ENCODE results near the gene MYORG. TPM values are rescaled to one million over a fixed set of nuclear protein-coding genes. Genes with fewer than 3 reads are reported as not detected.

Gene MYORG
- total RNA-seq, 1 donor from 2014 or later: 6.6 TPM

DNA sequence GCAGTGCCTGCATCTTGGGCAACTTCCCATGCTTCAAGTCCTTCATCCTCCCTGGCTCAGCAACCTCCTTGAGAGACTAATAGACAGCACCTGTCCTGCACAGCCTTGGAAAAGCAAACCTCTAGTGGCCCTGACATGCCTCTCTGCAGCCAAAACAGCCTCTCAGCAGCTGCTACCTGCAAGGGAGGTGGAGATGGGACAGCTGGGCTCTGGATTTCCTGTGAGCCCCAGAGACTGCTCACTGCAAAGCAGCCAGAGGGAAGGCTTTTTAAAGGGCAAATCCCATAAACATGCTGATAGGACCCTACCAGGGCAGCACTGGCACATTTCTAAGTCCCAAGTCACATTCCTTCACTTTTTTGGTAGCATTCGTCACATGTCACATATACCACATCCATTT, 31.5 kb upstream of the MYORG start:
- DNase-seq (ENCODE audit: low read depth): no peak
- TF ChIP-seq CTCF (conservative IDR thresholded peaks at IDR 0.05; ENCODE audit: low read depth, low read length): no peak
- H3K4me3 ChIP-seq (ENCODE audit: low read depth, low read length): no peak overlapping the region

- no peak overlapping the region for H3K4me3 ChIP-seq (ENCODE audit: low read depth, low read length)
- no peak for DNase-seq (ENCODE audit: low read depth)
- no peak for TF ChIP-seq CTCF (conservative IDR thresholded peaks at IDR 0.05; ENCODE audit: low read depth, low read length)
Observed at GRCh38 chr9:34406219-34406618, 29.5 kb upstream of the MYORG start.

DNA sequence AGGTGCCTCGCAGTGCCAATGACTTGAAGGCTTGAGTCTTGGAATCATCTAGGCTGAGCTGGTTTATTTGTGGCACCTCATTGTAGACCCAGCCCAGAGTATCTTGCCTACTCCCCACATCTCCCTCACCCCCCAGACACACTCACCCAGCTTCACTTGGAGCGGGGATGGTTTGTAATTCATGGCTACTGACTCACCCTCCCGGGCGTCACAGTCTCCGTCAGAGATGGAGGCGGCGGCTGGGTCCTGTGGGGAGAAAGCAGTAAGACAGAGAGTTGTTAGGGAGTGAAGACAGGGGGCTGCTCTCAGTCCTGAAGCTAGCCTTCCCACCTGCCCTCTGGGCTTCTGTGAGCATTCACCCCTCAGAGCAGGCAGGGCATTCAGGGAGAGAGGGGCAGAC, 29.0 kb upstream of the MYORG start:
- TF ChIP-seq CTCF (conservative IDR thresholded peaks at IDR 0.05; ENCODE audit: low read depth, low read length): no peak

DNA sequence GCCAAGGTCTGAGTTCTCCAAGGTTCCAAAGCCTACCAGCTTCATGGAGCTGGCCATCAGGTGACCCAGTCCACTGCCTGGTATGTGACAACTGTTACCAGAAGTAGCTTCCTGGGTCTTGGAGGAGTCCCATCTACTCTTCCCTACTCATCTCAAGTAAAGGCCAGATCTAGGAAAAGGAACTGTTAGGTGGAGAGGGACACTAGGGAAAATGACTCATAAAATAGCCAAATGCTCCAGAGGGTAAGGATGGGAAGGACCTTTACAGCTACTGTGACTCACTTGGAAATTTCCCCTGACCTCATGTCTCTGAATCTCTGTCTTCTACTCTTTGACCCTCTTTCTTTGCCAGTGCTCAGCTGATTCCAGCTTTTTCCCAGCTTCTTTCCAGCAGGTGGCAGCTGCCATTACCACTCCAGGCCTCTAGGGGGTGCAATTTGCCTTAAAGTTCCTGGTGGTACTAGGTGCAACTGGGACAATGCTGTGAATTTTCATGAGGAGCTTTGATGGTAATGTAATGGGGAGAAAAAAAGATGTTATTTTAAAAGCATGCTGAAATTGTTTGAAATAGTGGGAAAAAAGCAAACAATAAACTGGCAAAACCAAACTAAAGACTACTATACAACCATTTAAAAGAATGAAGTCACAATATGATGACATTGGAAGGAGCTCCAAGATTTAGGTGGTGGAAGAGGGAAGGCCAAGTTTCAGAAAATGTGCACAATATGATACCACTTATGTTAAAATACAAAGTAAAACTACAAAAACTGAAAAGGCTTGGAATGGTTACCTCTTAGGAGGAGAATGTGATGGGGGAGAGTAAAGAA, 27.1 kb upstream of the MYORG start:
- DNase-seq (ENCODE audit: low read depth): peak; percentile 48
- TF ChIP-seq CTCF (conservative IDR thresholded peaks at IDR 0.05; ENCODE audit: low read depth, low read length): peak; percentile 99
- H3K4me3 ChIP-seq (ENCODE audit: low read depth, low read length): no peak overlapping the region

More for the DNA sequence above, 29.0 kb upstream of the MYORG start:
- no peak for DNase-seq (ENCODE audit: low read depth)
- no peak overlapping the region for H3K4me3 ChIP-seq (ENCODE audit: low read depth, low read length)

GRCh38 chr9:34400686-34401602, 24.2 kb upstream of the MYORG start:
- no peak for TF ChIP-seq CTCF (conservative IDR thresholded peaks at IDR 0.05; ENCODE audit: low read depth, low read length)
- no peak for DNase-seq (ENCODE audit: low read depth)
- no peak overlapping the region for H3K4me3 ChIP-seq (ENCODE audit: low read depth, low read length)

DNA sequence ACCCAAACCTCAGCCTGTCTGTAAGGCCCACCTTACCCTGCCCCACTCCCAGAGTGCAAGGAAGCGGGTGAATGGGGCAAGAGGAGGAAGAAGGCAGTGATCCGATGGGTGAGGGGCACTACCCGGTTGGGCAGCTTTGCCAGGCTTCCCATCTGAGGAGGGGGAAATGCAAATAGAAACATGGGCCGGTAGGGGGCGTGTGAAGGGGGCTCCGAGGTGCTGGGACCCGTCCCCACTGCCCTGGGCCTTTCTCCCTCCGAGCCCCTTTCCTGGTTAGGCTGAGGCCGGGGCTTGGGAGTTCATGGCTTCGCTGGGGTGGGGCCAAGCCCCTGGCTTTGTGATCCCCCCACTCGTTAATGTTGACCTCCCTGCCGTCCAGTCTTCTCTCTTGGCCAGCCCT, 23.6 kb upstream of the MYORG start:
- TF ChIP-seq CTCF (conservative IDR thresholded peaks at IDR 0.05; ENCODE audit: low read depth, low read length): no peak
- no peak overlapping the region for H3K4me3 ChIP-seq (ENCODE audit: low read depth, low read length)
- DNase-seq (ENCODE audit: low read depth): no peak

All from epithelial cell of proximal tubule (primary cell).